ENCODE data around the gene PDGFB.

Gene PDGFB

GRCh38 chr22:39232246-39232645 is 12.5 kb downstream of the PDGFB start:
- H3K36me3 Mint-ChIP-seq (ENCODE audit: low read depth): no peaks in the 10 kb centered on the region
- peaks cover 44% of the 10 kb centered on the region for H3K4me1 Mint-ChIP-seq (ENCODE audit: low read depth)
- no peaks in the 10 kb centered on the region for H3K9me3 Mint-ChIP-seq
- H3K27ac Mint-ChIP-seq: no peak overlapping the region
- H3K4me3 Mint-ChIP-seq: no peak overlapping the region
- peaks cover 50% of the 10 kb centered on the region for H3K27me3 Mint-ChIP-seq

GRCh38 chr22:39231197-39231950 is 13.4 kb downstream of the PDGFB start:
- peaks cover 35% of the 10 kb centered on the region for H3K4me1 Mint-ChIP-seq (ENCODE audit: low read depth)
- H3K4me3 Mint-ChIP-seq: no peak overlapping the region
- no peaks in the 10 kb centered on the region for H3K9me3 Mint-ChIP-seq
- H3K27me3 Mint-ChIP-seq: peaks cover 44% of the 10 kb centered on the region
- H3K36me3 Mint-ChIP-seq (ENCODE audit: low read depth): no peaks in the 10 kb centered on the region
- H3K27ac Mint-ChIP-seq: no peak overlapping the region

DNA sequence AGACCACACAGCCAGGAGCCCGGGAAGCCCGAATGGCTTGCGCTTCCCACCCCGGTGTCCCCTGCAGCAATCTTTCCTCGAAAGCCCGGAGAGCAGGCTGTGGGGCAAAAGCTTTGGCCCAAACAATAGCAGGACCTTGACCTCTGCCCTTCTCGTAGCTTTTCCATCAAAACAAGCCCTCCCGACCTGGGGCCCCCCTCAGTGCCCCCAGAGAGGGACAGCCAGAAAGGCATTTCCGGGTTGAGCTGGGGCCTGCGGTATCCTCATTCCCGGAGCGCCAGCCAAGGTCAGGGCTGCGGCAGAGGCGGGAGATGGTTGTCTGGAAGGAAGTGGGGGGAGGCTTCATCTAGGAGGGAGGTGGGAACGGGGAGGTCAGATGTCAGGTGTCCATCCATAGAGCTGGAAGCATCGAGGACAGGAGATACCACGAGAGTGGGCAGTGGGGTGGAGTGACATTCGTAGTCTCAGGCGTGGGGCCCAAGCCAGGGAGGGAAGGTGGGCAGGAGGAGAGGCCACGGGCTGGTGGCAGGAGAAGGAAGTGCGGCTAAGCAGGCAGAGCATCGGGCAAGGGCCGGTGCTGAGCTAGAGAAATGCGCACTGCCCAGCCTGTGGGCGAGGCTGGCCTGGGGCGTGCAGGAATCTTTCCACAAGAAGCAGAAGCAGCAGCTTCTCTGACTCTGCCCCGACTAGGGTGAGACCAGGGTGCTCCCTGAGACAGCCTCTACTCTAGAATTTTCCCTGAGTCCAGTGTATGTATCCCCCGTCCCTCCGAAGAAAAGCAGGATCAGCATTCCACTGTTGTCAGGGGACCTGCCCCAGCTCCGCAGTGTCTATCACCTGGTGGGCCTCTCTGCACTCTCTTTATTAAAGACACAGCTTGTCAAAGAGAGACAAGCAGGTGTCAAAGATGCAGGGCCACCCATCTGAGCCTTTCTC is 14.3 kb downstream of the PDGFB start:
- no peaks in the 10 kb centered on the region for H3K36me3 Mint-ChIP-seq (ENCODE audit: low read depth)
- peaks cover 38% of the 10 kb centered on the region for H3K27me3 Mint-ChIP-seq

GRCh38 chr22:39229688-39230260 is 15.0 kb downstream of the PDGFB start:
- no peaks in the 10 kb centered on the region for H3K9me3 Mint-ChIP-seq
- H3K4me1 Mint-ChIP-seq (ENCODE audit: low read depth): peaks cover 21% of the 10 kb centered on the region
- H3K36me3 Mint-ChIP-seq (ENCODE audit: low read depth): no peaks in the 10 kb centered on the region
- H3K27ac Mint-ChIP-seq: no peak overlapping the region
- no peak overlapping the region for H3K4me3 Mint-ChIP-seq
- peaks cover 38% of the 10 kb centered on the region for H3K27me3 Mint-ChIP-seq

More for the DNA sequence above, 14.3 kb downstream of the PDGFB start:
- no peaks in the 10 kb centered on the region for H3K9me3 Mint-ChIP-seq
- no peak overlapping the region for H3K27ac Mint-ChIP-seq
- H3K4me1 Mint-ChIP-seq (ENCODE audit: low read depth): peaks cover 27% of the 10 kb centered on the region
- H3K4me3 Mint-ChIP-seq: no peak overlapping the region

DNA sequence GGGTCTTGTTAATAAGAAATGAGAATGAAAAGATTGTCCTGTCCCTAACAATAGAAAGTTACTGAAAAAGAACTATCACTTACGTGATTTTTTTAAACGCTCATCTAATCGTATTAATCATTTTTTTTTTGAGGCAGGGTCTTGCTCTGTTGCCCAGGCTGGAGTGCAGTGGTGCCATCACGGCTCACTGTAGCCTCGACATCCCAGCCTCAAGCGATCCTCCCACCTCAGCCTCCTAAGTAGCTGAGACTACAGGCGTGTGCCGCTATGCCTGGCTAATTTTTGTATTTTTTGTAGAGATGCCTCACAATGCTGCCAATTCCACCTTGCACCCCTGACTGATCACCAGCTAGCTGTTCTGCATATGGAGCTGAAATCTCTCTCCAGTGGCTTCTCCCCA is 15.7 kb downstream of the PDGFB start:
- Mint-ChIP-seq H3K27ac (no peak overlapping the region), H3K4me3 (no peak overlapping the region), H3K4me1 (ENCODE audit: low read depth) (peaks cover 15% of the 10 kb centered on the region), H3K36me3 (ENCODE audit: low read depth) (no peaks in the 10 kb centered on the region), H3K9me3 (no peaks in the 10 kb centered on the region), H3K27me3 (peaks cover 32% of the 10 kb centered on the region)

GRCh38 chr22:39227542-39228272 is 17.1 kb downstream of the PDGFB start:
- Mint-ChIP-seq H3K4me1 (ENCODE audit: low read depth) (peaks cover 2% of the 10 kb centered on the region), H3K27ac (no peak overlapping the region), H3K27me3 (peaks cover 25% of the 10 kb centered on the region), H3K9me3 (no peaks in the 10 kb centered on the region), H3K36me3 (ENCODE audit: low read depth) (no peaks in the 10 kb centered on the region), H3K4me3 (no peak overlapping the region)

- H3K4me1 Mint-ChIP-seq (ENCODE audit: low read depth): no peaks in the 10 kb centered on the region
- H3K9me3 Mint-ChIP-seq: no peaks in the 10 kb centered on the region
- H3K27ac Mint-ChIP-seq: no peak overlapping the region
- H3K36me3 Mint-ChIP-seq (ENCODE audit: low read depth): no peaks in the 10 kb centered on the region
- H3K27me3 Mint-ChIP-seq: peaks cover 23% of the 10 kb centered on the region
- no peak overlapping the region for H3K4me3 Mint-ChIP-seq
These were observed 18.4 kb downstream of the PDGFB start for GRCh38 chr22:39226353-39226752.

DNA sequence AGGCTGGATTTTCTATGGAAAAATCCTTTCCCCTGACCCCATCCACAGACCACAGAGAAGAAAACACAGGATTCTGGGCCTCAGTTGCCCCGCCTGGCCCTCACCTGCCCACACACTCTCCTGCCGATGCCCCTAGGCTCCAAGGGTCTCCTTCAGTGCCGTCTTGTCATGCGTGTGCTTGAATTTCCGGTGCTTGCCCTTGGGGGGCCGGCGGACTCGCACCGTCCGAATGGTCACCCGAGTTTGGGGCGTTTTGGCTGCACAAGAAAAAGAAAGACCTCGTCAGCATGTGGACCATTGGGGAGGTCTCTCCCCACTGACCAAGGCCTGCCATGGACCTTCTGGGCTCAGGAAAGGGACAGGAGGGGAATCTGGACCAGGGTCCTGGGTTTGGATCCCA is 19.2 kb downstream of the PDGFB start:
- Mint-ChIP-seq H3K27ac (no peak overlapping the region), H3K9me3 (no peaks in the 10 kb centered on the region), H3K4me3 (no peak overlapping the region), H3K27me3 (peaks cover 21% of the 10 kb centered on the region), H3K36me3 (ENCODE audit: low read depth) (no peaks in the 10 kb centered on the region), H3K4me1 (ENCODE audit: low read depth) (no peaks in the 10 kb centered on the region)

GRCh38 chr22:39224550-39224949 is 20.2 kb downstream of the PDGFB start:
- peaks cover 16% of the 10 kb centered on the region for H3K27me3 Mint-ChIP-seq
- no peaks in the 10 kb centered on the region for H3K9me3 Mint-ChIP-seq
- H3K4me1 Mint-ChIP-seq (ENCODE audit: low read depth): no peaks in the 10 kb centered on the region
- no peak overlapping the region for H3K27ac Mint-ChIP-seq
- no peaks in the 10 kb centered on the region for H3K36me3 Mint-ChIP-seq (ENCODE audit: low read depth)
- H3K4me3 Mint-ChIP-seq: no peak overlapping the region

DNA sequence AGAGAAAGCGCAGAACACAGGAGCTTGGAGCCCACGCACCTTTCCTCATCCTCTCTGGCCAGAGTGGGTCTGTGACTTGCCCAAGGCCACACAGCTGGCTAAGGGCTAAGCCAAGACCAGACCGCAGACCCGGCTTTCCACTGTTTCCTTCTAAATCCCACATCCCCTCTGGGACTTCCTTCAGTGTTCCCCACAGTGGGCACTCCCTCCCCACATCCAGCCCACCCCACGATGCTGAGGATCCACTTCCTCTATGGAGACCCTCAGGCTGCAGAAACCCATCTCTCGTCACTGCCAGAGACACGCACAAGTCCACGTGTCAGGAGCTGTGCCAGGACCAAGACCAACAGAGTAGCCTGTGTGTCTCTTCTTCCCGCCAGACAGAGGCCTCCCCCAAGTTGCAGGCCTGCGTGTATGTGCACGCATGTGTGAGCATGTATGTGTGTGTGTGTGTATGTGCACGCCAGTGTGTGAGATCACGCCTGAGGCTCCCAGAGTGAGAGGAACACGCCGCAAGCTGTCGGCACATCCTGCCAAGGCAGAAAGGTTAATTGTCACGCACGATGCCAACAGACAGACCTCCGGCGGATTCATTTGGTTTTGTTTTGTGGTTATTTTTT is 21.6 kb downstream of the PDGFB start:
- no peaks in the 10 kb centered on the region for H3K4me1 Mint-ChIP-seq (ENCODE audit: low read depth)
- no peaks in the 10 kb centered on the region for H3K36me3 Mint-ChIP-seq (ENCODE audit: low read depth)
- no peak overlapping the region for H3K4me3 Mint-ChIP-seq
- H3K27ac Mint-ChIP-seq: no peak overlapping the region
- peaks cover 14% of the 10 kb centered on the region for H3K27me3 Mint-ChIP-seq
- no peaks in the 10 kb centered on the region for H3K9me3 Mint-ChIP-seq

DNA sequence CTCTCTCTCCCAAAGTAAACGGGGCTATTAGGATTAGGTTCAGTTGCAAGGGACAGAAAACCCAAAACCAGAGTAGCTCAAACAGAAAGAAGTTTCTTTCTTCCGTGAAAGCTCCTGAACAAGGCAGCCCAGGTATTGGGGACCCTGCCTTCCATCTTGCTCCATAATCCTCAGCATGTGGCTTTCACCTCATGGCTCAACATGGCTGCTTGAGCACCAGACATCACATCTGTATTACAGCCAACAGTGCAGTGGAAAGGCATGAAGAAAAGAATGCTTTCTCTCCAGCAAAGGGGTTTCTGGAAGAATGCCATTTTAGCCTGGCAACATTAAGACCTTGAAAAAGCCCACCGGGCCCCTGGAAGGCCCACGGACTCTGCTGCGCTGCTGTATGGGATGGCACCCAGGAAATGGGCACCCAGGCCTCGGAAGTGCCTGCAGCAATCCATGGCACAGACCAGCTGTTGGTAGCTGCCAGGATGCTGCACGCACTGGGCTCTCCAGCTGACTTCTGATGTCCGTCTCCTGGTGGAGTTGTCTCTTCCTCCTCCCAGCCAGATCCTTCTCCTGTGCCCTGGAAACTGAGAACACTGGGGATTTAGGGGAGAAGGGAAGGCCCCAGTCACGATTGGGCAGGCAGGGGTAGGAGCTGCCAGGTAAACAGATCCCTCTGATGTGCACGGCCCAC is 22.6 kb downstream of the PDGFB start:
- Mint-ChIP-seq H3K9me3 (no peaks in the 10 kb centered on the region), H3K4me3 (no peak overlapping the region), H3K27me3 (peaks cover 19% of the 10 kb centered on the region), H3K4me1 (ENCODE audit: low read depth) (no peaks in the 10 kb centered on the region), H3K27ac (no peak overlapping the region), H3K36me3 (ENCODE audit: low read depth) (no peaks in the 10 kb centered on the region)

- peaks cover 23% of the 10 kb centered on the region for H3K27me3 Mint-ChIP-seq
- H3K4me3 Mint-ChIP-seq: no peak overlapping the region
- no peaks in the 10 kb centered on the region for H3K4me1 Mint-ChIP-seq (ENCODE audit: low read depth)
- no peaks in the 10 kb centered on the region for H3K9me3 Mint-ChIP-seq
- no peaks in the 10 kb centered on the region for H3K36me3 Mint-ChIP-seq (ENCODE audit: low read depth)
- H3K27ac Mint-ChIP-seq: no peak overlapping the region
These were observed 23.6 kb downstream of the PDGFB start for GRCh38 chr22:39220890-39221850.

GRCh38 chr22:39220450-39220849 is 24.3 kb downstream of the PDGFB start:
- Mint-ChIP-seq H3K27ac (no peak overlapping the region), H3K4me1 (ENCODE audit: low read depth) (peaks cover 4% of the 10 kb centered on the region), H3K9me3 (no peaks in the 10 kb centered on the region), H3K4me3 (no peak overlapping the region), H3K36me3 (ENCODE audit: low read depth) (no peaks in the 10 kb centered on the region), H3K27me3 (peaks cover 23% of the 10 kb centered on the region)

Measured in stimulated activated naive CD8-positive, alpha-beta T cell treated with anti-CD3 and anti-CD28 coated beads, Interleukin-15, Interleukin-2, amounts not matched to agents 100 ng/mL and 50 ng/mL, for 24 hours (primary cell).